ENCODE data around the gene XPR1.
"Not testable (repeated sequence)": the region's sequence is repeated elsewhere in the genome, so short reads cannot be mapped to it uniquely, and the experiment has no call there.

DNA sequence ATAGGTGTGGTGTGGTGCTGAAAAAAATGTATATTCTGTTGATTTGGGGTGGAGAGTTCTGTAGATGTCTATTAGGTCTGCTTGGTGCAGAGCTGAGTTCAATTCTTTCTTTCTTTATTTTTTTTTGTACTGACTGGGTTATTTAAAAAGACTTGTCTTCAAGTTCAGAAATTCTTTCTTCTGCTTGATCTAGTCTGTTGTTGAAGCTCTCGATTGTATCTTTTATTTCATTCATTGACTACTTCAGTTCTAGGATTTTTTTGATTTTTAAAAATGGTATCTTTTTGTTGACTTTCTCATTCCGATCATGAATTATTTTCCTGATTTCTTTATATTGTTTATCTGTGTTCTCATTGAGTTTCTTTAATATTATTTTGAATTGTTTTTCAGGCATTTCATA is 70.6 kb downstream of the XPR1 start:
- not testable (repeated sequence) for TF ChIP-seq POLR2A (IDR thresholded peaks at IDR 0.05)
- TF ChIP-seq, protein P1, sequence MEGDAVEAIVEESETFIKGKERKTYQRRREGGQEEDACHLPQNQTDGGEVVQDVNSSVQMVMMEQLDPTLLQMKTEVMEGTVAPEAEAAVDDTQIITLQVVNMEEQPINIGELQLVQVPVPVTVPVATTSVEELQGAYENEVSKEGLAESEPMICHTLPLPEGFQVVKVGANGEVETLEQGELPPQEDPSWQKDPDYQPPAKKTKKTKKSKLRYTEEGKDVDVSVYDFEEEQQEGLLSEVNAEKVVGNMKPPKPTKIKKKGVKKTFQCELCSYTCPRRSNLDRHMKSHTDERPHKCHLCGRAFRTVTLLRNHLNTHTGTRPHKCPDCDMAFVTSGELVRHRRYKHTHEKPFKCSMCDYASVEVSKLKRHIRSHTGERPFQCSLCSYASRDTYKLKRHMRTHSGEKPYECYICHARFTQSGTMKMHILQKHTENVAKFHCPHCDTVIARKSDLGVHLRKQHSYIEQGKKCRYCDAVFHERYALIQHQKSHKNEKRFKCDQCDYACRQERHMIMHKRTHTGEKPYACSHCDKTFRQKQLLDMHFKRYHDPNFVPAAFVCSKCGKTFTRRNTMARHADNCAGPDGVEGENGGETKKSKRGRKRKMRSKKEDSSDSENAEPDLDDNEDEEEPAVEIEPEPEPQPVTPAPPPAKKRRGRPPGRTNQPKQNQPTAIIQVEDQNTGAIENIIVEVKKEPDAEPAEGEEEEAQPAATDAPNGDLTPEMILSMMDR (IDR thresholded peaks at IDR 0.05), result not testable (repeated sequence)
